ENCODE results near the gene CEMIP2.
"Not testable (repeated sequence)": the region's sequence is repeated elsewhere in the genome, so short reads cannot be mapped to it uniquely, and the experiment has no call there.

CEMIP2 gene

DNA sequence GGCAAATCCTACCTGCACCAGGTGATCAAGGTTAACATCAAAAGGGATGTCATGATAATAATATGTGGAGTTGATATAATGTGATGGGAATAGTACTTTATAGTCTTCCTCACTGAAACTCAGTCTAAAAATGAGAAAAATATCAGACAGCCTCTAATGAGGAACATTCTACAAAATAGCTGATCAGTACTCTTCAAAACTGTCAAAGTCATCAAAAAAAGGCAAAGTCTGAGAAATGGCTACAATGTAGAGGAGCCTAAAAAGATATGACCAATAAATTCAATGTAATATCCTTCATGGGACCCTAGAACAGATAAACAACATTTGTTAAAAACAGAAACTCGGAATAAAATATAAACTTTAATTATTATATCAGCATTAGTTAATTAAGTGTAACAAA is 95.7 kb downstream of the CEMIP2 start:
- DNase-seq: no peak

DNA sequence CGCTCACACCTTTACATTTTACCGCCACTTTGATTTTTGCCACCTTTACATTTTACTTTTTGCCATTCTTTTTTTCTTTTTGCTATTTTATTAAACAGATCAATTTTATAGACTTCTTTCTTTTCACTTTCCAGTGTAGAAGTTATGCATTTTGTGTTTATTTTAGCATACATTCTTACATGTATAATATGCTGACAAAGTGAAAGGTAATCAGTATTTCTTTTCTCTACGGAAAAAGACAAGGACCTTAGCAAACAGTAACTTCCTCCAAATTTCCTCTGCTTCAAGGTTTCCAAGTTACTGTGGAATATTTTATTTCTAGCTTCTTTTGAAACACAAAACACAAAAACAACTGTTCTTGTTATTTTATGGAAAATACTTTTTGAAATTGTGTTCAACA is 97.0 kb downstream of the CEMIP2 start:
- DNase-seq: no peak

GRCh38 chr9:71670121-71670520 is 98.2 kb downstream of the CEMIP2 start:
- no peak for DNase-seq

GRCh38 chr9:71669284-71669995 is 98.9 kb downstream of the CEMIP2 start:
- DNase-seq: no peak

DNA sequence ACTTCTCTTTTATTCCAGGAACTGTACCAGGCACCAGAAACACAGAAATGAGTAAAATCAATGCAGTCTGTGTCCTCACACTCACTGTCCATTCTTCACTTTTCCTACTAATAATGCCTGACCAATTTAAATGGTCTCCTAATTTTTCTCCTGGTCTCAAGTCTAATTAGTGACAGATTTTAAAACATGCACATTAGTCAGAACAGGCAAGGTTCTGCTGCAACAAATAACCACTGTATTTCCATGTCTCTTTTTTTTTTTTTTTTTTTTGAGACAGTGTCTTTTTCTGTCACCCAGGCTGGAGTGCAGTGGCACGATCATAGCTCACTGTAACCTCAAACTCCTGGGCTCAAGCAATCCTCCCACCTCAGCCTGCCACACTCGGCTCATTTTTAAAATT is 99.6 kb downstream of the CEMIP2 start:
- no peak for DNase-seq

GRCh38 chr9:71665247-71665646 is 103.1 kb downstream of the CEMIP2 start:
- no peak for DNase-seq

GRCh38 chr9:71664566-71664965 is 103.7 kb downstream of the CEMIP2 start:
- no peak for DNase-seq

- DNase-seq: no peak
Observed at GRCh38 chr9:71663931-71664459, 104.3 kb downstream of the CEMIP2 start.

GRCh38 chr9:71663216-71663615 is 105.1 kb downstream of the CEMIP2 start:
- DNase-seq: no peak

- DNase-seq: no peak
Observed at GRCh38 chr9:71662082-71662481, 106.2 kb downstream of the CEMIP2 start.

- not testable (repeated sequence) for DNase-seq
Observed at GRCh38 chr9:71657276-71657675, 111.0 kb downstream of the CEMIP2 start.

DNA sequence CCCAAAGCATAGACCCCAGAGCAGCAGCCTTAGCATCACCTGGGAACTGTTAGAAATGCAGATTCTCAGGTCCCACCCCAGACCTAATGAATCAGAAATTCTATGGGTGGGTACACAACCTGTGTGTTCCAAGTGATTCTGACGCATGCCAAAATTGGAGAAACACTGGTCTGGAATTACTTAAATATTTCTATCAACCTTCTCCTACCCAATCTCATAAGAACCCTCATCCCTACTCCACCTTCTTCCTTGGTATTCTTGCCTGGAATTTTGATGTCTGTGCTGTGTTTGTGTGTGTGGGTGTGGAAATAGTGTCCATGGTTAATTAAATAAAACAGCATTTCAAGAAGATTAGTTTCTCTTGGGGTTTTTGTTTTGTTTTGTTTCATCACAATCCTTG is 111.8 kb downstream of the CEMIP2 start:
- DNase-seq: no peak

DNA sequence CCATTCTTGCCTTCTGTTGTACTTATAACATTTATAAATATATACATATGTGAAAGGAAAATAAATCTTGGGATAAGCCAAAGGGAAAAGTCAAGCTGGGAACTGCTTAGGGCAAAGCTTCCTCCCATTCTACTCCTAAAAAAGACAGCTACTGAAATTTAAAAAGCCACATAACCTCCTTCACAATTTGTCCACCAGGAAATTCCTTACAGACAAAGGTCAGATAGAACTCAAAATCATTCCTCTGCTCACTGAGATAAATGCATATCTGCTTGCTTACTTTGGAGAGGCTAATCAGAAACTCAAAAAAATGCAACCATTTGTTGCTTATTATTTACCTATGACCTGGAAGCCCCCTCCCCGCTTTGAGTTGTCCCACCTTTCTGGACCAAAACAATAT is 112.5 kb downstream of the CEMIP2 start:
- DNase-seq: no peak

- no peak for DNase-seq
Observed at GRCh38 chr9:71655141-71655540, 113.2 kb downstream of the CEMIP2 start.

DNA sequence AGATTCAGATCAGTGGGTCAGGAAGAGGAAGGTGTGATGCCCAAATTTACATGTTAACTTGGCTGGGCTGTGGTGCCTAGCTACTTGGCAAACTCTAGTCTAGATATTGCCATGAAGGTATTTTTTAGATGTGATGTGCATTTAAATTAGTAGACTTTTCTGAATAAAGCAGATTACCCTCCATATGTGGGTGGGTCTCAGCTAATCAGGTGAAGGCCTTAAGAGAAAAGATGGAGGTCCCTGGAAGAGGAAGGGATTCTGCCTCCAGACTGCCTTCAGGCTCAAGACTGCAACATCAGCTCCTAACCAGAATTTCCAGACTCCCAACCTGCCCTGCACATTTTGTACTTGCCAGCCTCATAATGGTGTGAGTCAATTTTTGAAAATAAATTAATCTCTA is 115.8 kb downstream of the CEMIP2 start:
- no peak for DNase-seq

DNA sequence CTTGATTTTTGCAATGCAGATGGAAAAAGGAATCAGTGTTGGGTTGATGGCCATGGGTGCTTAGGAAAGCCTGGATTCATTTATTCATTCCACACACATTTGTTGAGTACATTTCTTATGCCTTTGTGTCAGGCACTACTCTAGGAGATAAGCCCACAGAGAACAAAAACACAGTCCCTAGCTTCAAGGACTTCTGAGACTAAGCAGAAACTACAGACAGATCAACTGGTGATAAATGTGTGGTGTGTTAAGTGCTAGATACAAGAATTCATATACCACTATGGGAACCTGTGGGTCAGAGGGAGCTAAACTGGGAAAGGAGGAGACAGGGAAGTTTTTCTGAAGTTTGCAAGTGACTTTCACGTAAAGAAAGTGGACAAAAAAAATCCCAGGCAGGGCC is 119.9 kb downstream of the CEMIP2 start:
- no peak for DNase-seq

DNA sequence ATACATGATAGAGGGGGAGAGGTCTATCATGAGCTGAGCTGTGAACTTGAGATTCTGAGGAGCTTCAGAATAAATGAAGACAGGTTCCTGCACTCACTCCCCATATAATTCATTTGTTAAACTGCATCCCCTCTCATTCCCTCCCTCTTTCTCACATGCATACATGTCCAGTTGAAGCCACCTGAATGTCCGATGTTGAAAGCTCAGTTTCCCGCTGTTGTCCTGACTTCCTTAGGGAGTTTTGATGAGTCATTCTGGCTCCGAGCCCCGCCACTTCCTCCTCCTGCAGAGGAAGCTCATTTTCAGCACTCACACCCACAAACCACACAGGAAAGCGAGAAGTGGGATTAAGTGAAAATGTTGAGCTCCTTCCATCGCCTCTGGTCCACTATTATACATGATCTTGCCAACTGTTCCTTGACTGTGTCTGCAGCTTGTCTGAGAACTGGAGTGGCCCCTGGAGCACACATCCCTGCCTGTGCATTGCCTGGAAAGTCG is 121.2 kb downstream of the CEMIP2 start:
- peak; percentile 74 to 83 for DNase-seq

DNA sequence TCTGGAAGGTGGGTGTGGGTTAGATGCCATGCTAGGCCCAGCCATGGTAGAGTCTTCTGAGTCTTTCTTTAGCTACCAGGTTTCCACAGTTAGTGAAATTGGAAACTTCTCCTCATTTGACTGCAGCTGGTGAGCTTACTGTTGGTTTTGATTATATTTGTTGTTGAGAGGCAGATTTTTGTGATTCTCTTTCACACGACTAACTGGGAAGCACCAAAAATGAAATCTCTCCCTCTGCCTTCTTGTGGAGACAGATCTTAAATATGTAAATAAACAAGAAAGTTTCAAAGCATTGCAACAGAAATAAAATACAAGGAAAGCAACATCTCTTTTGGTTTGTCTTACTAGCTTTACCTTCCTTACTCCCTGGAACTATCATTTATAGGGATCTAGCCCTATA is 122.2 kb downstream of the CEMIP2 start:
- DNase-seq: no peak

DNA sequence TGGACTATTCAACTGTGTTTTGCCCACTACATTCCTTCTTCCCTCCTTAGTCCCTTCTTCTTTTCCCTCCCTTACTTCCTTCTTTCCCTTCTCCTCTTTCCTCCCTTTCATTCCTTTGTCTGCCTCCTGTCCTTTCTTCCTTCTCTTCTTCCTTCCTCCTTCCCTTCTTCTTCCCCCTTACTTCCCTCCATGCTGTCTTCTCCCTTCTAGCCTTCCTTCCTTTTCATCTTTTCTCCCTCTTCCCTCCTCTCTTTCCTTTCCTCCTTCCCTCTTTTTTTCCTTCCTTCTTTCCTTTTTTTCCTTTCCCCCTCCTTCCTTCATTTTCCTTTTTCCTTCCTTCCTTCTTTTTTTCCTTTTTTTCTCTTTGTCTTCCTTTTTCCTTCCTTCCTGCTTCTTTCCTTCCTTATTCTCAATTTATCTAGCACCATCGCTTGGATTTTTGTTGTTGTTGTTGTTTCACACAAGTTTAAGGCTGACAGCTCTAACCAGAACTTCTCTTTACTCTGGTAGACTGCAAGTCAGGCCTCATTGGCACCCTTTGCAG is 123.4 kb downstream of the CEMIP2 start:
- no peak for DNase-seq

DNA sequence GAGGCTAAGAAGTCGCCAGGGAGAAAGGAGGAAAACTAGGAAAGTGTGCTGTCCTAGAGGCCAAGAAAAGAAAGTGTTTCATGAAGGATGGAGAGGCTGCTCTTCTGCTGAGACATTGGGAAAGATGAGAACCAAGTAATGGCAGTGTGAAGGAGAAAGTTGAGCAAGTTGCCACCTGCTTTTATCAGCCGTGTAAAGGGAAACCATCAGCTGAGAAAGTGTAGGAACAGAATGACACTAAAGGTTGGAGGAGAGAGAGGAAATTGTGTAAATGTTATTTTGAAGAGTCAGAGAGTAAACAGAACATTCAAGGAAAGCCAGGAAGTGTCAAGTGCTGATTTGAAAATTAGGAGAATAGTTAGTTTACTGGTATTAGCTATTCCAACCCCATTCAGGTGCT is 125.0 kb downstream of the CEMIP2 start:
- DNase-seq: no peak

GRCh38 chr9:71642056-71642455 is 126.3 kb downstream of the CEMIP2 start:
- no peak for DNase-seq

GRCh38 chr9:71638627-71639026 is 129.7 kb downstream of the CEMIP2 start:
- no peak for DNase-seq

DNA sequence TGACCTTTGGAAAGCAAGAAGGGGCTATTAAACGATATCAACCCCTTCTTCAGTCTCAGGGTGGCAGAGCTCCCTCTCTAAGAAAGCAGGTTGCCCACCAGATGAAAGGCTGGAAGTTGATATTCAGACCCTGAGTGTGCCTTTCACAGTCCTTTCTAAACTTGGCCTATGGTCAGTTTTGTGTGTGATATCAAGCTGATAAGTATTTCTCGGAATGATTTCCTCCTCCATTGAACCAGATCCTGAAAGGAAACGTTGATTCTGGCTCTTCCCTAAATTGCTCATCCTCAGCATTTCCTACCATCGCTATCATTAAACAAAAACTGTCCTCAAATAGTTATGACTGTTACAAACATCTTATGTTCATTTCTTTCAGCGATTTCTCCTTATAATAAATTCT is 130.4 kb downstream of the CEMIP2 start:
- no peak for DNase-seq

DNA sequence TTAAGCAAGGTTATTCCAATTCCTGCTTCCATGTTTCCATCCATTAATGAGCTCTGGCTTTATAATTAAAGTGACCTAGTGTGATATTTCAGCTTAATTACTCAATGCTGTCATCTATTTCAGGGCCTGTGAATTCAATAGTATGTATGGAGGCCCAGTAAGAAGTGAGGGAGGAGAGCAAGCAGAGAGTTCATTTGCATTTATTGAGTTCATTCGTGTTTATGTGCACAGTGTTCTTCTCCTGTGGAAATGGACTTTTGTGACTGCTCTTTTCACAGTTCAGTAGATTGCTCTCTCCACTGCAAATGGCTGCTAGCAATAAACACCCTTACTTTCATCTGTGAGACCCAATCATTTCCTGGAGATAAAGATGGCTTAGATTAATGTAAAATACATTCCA is 130.9 kb downstream of the CEMIP2 start:
- no peak for DNase-seq

All from Kasumi-1 (cell line).